ENCODE measurements around the gene LFNG.
"Not testable (repeated sequence)": the region's sequence is repeated elsewhere in the genome, so short reads cannot be mapped to it uniquely, and the experiment has no call there.

Gene LFNG

GRCh38 chr7:2542916-2543871 is 23.6 kb downstream of the LFNG start:
- no peak for DNase-seq (ENCODE audit: low read depth in 1 of 2, low spot score in 1 of 2)

- no peak for DNase-seq (ENCODE audit: low read depth in 1 of 2, low spot score in 1 of 2)
These were observed 25.1 kb downstream of the LFNG start for GRCh38 chr7:2544541-2545188.

GRCh38 chr7:2545746-2546425 is 26.3 kb downstream of the LFNG start:
- no peak for DNase-seq (ENCODE audit: low read depth in 1 of 2, low spot score in 1 of 2)

GRCh38 chr7:2546776-2547586 is 27.4 kb downstream of the LFNG start:
- no peak for DNase-seq (ENCODE audit: low read depth in 1 of 2, low spot score in 1 of 2)

GRCh38 chr7:2551418-2551817 is 31.8 kb downstream of the LFNG start:
- no peak for DNase-seq (ENCODE audit: low read depth in 1 of 2, low spot score in 1 of 2)

- DNase-seq (ENCODE audit: low read depth in 1 of 2, low spot score in 1 of 2): no peak
These were observed 33.5 kb downstream of the LFNG start for GRCh38 chr7:2553108-2553507.

GRCh38 chr7:2553831-2554581 is 34.4 kb downstream of the LFNG start:
- no peak for DNase-seq (ENCODE audit: low read depth in 1 of 2, low spot score in 1 of 2)

GRCh38 chr7:2554661-2555111 is 35.1 kb downstream of the LFNG start:
- DNase-seq (ENCODE audit: low read depth in 1 of 2, low spot score in 1 of 2): no peak

- peak; percentile 89 to 93 for DNase-seq (ENCODE audit: low read depth in 1 of 2, low spot score in 1 of 2)
These were observed 35.8 kb downstream of the LFNG start, which contains the start of gene BRAT1 for GRCh38 chr7:2555121-2556052. Gene BRAT1 (minus strand): TSS chr7:2555524. CDS start chr7:2554431, 1,093 bp downstream.

GRCh38 chr7:2558629-2559282 is 39.2 kb downstream of the LFNG start, which contains the start of gene IQCE:
Gene IQCE (plus strand): TSS chr7:2558979. CDS start chr7:2559182, 203 bp downstream.
- peak; percentile 80 to 90 for DNase-seq (ENCODE audit: low read depth in 1 of 2, low spot score in 1 of 2)

- DNase-seq (ENCODE audit: low read depth in 1 of 2, low spot score in 1 of 2): peak in 1 of 2 donors; percentile 15
These were observed 39.8 kb downstream of the LFNG start for GRCh38 chr7:2559283-2559950.

- DNase-seq (ENCODE audit: low read depth in 1 of 2, low spot score in 1 of 2): not testable (repeated sequence)
These were observed 44.4 kb downstream of the LFNG start for GRCh38 chr7:2563955-2564354.

- no peak for DNase-seq (ENCODE audit: low read depth in 1 of 2, low spot score in 1 of 2)
These were observed 45.5 kb downstream of the LFNG start for GRCh38 chr7:2564970-2565540.

- DNase-seq (ENCODE audit: low read depth in 1 of 2, low spot score in 1 of 2): no peak
These were observed 46.8 kb downstream of the LFNG start for GRCh38 chr7:2566348-2566889.

- no peak for DNase-seq (ENCODE audit: low read depth in 1 of 2, low spot score in 1 of 2)
These were observed 47.5 kb downstream of the LFNG start for GRCh38 chr7:2566890-2567678.

- DNase-seq (ENCODE audit: low read depth in 1 of 2, low spot score in 1 of 2): no peak
These were observed 48.2 kb downstream of the LFNG start for GRCh38 chr7:2567679-2568278.

All from stimulated activated CD4-positive, alpha-beta T cell treated with anti-CD3 and anti-CD28 coated beads, Interleukin-15, amount 100 ng/mL, for 1 hour (primary cell).